Measurements from ENCODE around the gene EAF2. TPM values are rescaled to one million over a fixed set of nuclear protein-coding genes. Genes with fewer than 3 reads are reported as not detected.

The EAF2 gene
- total and polyA plus RNA-seq, 2 of the 13 experiments (the other 11 are each of a cell fraction or from before 2014, with no cell fraction given): 4.0 to 14.6 TPM

DNA sequence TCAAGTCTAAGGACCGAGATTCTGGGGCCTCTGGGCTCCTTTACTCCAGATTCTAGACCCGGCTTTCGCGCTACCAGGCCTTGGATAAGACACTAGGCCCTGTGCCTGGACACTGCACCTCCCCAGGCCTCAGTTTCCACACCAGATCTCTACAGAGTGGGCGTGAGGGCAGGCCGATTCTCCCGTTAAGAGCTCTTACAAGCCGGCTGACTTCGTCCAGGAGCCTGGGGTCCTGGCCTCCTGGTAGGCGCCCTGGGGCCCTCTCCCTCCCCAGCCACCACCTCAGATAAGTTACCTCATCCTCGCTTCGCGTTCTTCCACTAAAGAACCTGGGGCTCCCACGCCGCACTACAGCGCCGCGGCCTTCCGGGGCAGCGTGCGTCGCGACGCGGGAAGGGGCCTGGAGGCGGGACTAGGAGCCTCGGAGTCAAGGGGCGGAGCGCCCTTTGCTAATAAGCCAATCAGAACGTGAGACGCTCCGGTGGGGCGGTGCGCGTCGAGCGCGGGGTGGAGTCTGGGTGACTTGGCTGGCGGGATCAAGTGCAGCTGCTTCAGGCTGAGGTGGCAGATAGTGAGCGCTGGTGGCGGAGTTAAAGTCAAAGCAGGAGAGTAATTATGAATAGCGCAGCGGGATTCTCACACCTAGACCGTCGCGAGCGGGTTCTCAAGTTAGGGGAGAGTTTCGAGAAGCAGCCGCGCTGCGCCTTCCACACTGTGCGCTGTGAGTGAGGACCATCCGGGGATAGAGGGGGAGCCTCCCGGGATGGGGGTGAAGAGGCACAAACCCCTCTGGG is at the start of gene EAF2, which contains the start of gene IQCB1 (continued):
- no peak for TF ChIP-seq JUNB (CRISPR knock-in tag; IDR thresholded peaks at IDR 0.05; ENCODE audit: borderline replicate concordance)
- no peak for TF ChIP-seq ZNF382 (CRISPR knock-in tag; IDR thresholded peaks at IDR 0.05; ENCODE audit: borderline replicate concordance)
- no peak for TF ChIP-seq ZNF460 (CRISPR knock-in tag; IDR thresholded peaks at IDR 0.05; ENCODE audit: borderline replicate concordance)
- TF ChIP-seq, protein P1, sequence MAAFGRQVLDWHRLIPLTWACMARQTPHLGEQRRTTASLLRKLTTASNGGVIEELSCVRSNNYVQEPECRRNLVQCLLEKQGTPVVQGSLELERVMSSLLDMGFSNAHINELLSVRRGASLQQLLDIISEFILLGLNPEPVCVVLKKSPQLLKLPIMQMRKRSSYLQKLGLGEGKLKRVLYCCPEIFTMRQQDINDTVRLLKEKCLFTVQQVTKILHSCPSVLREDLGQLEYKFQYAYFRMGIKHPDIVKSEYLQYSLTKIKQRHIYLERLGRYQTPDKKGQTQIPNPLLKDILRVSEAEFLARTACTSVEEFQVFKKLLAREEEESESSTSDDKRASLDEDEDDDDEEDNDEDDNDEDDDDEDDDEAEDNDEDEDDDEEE (CRISPR knock-in tag; IDR thresholded peaks at IDR 0.05): peak; percentile 64; the same call in 1 of the 2 replicates
- TF ChIP-seq ZNF230 (CRISPR knock-in tag; IDR thresholded peaks at IDR 0.05): no peak; the same call in 1 of the 2 replicates
- TF ChIP-seq HOXA7 (CRISPR knock-in tag; IDR thresholded peaks at IDR 0.05): no peak
- TF ChIP-seq ZNF143 (CRISPR knock-in tag; IDR thresholded peaks at IDR 0.05): no peak
- TF ChIP-seq, protein P2, sequence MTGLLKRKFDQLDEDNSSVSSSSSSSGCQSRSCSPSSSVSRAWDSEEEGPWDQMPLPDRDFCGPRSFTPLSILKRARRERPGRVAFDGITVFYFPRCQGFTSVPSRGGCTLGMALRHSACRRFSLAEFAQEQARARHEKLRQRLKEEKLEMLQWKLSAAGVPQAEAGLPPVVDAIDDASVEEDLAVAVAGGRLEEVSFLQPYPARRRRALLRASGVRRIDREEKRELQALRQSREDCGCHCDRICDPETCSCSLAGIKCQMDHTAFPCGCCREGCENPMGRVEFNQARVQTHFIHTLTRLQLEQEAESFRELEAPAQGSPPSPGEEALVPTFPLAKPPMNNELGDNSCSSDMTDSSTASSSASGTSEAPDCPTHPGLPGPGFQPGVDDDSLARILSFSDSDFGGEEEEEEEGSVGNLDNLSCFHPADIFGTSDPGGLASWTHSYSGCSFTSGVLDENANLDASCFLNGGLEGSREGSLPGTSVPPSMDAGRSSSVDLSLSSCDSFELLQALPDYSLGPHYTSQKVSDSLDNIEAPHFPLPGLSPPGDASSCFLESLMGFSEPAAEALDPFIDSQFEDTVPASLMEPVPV (CRISPR knock-in tag; IDR thresholded peaks at IDR 0.05): no peak
- peak; percentile 64 for TF ChIP-seq TBX3 (IDR thresholded peaks at IDR 0.05; ENCODE audit: borderline replicate concordance)
- TF ChIP-seq SKI (IDR thresholded peaks at IDR 0.05; ENCODE audit: partially characterized antibody): peak; percentile 56
- TF ChIP-seq RFX5 (IDR thresholded peaks at IDR 0.05; ENCODE audit: low read depth, low read length): peak; percentile 64; the same call in 1 of the 2 replicates
- TF ChIP-seq, protein P3, sequence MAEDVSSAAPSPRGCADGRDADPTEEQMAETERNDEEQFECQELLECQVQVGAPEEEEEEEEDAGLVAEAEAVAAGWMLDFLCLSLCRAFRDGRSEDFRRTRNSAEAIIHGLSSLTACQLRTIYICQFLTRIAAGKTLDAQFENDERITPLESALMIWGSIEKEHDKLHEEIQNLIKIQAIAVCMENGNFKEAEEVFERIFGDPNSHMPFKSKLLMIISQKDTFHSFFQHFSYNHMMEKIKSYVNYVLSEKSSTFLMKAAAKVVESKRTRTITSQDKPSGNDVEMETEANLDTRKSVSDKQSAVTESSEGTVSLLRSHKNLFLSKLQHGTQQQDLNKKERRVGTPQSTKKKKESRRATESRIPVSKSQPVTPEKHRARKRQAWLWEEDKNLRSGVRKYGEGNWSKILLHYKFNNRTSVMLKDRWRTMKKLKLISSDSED (CRISPR knock-in tag; IDR thresholded peaks at IDR 0.05): no peak
- peak; percentile 72 for TF ChIP-seq ZNF430 (CRISPR knock-in tag; IDR thresholded peaks at IDR 0.05)
- no peak for TF ChIP-seq SMARCE1 (IDR thresholded peaks at IDR 0.05; ENCODE audit: borderline replicate concordance)
- TF ChIP-seq ZFX (CRISPR knock-in tag; IDR thresholded peaks at IDR 0.05; ENCODE audit: low read depth): peak; percentile 96
- TF ChIP-seq, protein P4, sequence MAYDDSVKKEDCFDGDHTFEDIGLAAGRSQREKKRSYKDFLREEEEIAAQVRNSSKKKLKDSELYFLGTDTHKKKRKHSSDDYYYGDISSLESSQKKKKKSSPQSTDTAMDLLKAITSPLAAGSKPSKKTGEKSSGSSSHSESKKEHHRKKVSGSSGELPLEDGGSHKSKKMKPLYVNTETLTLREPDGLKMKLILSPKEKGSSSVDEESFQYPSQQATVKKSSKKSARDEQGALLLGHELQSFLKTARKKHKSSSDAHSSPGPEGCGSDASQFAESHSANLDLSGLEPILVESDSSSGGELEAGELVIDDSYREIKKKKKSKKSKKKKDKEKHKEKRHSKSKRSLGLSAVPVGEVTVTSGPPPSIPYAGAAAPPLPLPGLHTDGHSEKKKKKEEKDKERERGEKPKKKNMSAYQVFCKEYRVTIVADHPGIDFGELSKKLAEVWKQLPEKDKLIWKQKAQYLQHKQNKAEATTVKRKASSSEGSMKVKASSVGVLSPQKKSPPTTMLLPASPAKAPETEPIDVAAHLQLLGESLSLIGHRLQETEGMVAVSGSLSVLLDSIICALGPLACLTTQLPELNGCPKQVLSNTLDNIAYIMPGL (CRISPR knock-in tag; IDR thresholded peaks at IDR 0.05; ENCODE audit: borderline replicate concordance in 1 of 2, low read depth in 1 of 2): peak; percentile 39 to 59; a peak in 1 of 4 replicates
- TF ChIP-seq RBM39 (IDR thresholded peaks at IDR 0.05; ENCODE audit: low read depth, low read length, poor library complexity, severe bottlenecking): peak; percentile 30
- TF ChIP-seq, protein P5, sequence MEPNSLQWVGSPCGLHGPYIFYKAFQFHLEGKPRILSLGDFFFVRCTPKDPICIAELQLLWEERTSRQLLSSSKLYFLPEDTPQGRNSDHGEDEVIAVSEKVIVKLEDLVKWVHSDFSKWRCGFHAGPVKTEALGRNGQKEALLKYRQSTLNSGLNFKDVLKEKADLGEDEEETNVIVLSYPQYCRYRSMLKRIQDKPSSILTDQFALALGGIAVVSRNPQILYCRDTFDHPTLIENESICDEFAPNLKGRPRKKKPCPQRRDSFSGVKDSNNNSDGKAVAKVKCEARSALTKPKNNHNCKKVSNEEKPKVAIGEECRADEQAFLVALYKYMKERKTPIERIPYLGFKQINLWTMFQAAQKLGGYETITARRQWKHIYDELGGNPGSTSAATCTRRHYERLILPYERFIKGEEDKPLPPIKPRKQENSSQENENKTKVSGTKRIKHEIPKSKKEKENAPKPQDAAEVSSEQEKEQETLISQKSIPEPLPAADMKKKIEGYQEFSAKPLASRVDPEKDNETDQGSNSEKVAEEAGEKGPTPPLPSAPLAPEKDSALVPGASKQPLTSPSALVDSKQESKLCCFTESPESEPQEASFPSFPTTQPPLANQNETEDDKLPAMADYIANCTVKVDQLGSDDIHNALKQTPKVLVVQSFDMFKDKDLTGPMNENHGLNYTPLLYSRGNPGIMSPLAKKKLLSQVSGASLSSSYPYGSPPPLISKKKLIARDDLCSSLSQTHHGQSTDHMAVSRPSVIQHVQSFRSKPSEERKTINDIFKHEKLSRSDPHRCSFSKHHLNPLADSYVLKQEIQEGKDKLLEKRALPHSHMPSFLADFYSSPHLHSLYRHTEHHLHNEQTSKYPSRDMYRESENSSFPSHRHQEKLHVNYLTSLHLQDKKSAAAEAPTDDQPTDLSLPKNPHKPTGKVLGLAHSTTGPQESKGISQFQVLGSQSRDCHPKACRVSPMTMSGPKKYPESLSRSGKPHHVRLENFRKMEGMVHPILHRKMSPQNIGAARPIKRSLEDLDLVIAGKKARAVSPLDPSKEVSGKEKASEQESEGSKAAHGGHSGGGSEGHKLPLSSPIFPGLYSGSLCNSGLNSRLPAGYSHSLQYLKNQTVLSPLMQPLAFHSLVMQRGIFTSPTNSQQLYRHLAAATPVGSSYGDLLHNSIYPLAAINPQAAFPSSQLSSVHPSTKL (CRISPR knock-in tag; IDR thresholded peaks at IDR 0.05): peak; percentile 46; the same call in 1 of the 2 replicates

Measured in HepG2 (cell line).